BE2C (cell line): Measurements from ENCODE around the gene LRRC7.

ENCODE experiments used
- DNase-seq: peaks from one replicate; pipeline ENCODE4 v3.0.0-alpha.2; 2020
- H3K27me3 ChIP-seq: fragments of 250-450 bp; sonication (Bioruptor Pico); 2 replicates; pipeline ENCODE4 v1.5.1; 2020; ENCODE audit warnings: mild to moderate bottlenecking
- H3K36me3 ChIP-seq: fragments of 250-450 bp; sonication (Bioruptor Pico); 2 replicates; pipeline ENCODE4 v1.5.1; 2020; ENCODE audit warnings: mild to moderate bottlenecking
- H3K4me1 ChIP-seq: fragments of 250-450 bp; sonication (Bioruptor Pico); 2 replicates; pipeline ENCODE4 v1.5.1; 2020
- H3K4me3 ChIP-seq: 2 replicates; pipeline ENCODE4 v1.5.1; 2011; ENCODE audit warnings: low read depth, low read length
- H3K9me3 ChIP-seq: fragments of 250-450 bp; sonication (Bioruptor Pico); 2 replicates; pipeline ENCODE4 v1.5.1; 2020
- CTCF ChIP-seq: IDR thresholded peaks from 2 replicates; pipeline ENCODE4 v1.5.1; 2012; ENCODE audit warnings: mild to moderate bottlenecking, low read depth, low read length

Gene LRRC7

GRCh38 chr1:70048336-70049094, 480.8 kb downstream of the LRRC7 start:
- H3K36me3 ChIP-seq, result no peaks in the 10 kb centered on the region
- no peaks in the 10 kb centered on the region for H3K4me1 ChIP-seq
- no peak overlapping the region for H3K4me3 ChIP-seq
- TF ChIP-seq CTCF, result no peak
- no peaks in the 10 kb centered on the region for H3K9me3 ChIP-seq
- DNase-seq, result no peak
- no peaks in the 10 kb centered on the region for H3K27me3 ChIP-seq

GRCh38 chr1:70051926-70052325, 484.2 kb downstream of the LRRC7 start:
- no peak for DNase-seq
- no peaks in the 10 kb centered on the region for H3K27me3 ChIP-seq
- no peak overlapping the region for H3K4me3 ChIP-seq
- no peaks in the 10 kb centered on the region for H3K9me3 ChIP-seq
- no peak for TF ChIP-seq CTCF
- H3K36me3 ChIP-seq, result no peaks in the 10 kb centered on the region
- H3K4me1 ChIP-seq, result no peaks in the 10 kb centered on the region

GRCh38 chr1:70057500-70057899, 489.8 kb downstream of the LRRC7 start:
- Histone ChIP-seq H3K9me3 (no peaks in the 10 kb centered on the region), H3K27me3 (no peaks in the 10 kb centered on the region), H3K4me1 (no peaks in the 10 kb centered on the region), H3K4me3 (no peak overlapping the region), H3K36me3 (no peaks in the 10 kb centered on the region)
- no peak for DNase-seq
- no peak for TF ChIP-seq CTCF

- no peaks in the 10 kb centered on the region for H3K27me3 ChIP-seq
Measured at GRCh38 chr1:70061231-70061630, 493.5 kb downstream of the LRRC7 start.

GRCh38 chr1:70063861-70064260, 496.1 kb downstream of the LRRC7 start:
- Histone ChIP-seq H3K4me1 (no peaks in the 10 kb centered on the region), H3K36me3 (no peaks in the 10 kb centered on the region), H3K27me3 (no peaks in the 10 kb centered on the region), H3K9me3 (no peaks in the 10 kb centered on the region), H3K4me3 (no peak overlapping the region)
- DNase-seq, result no peak
- TF ChIP-seq CTCF, result no peak

More at GRCh38 chr1:70061231-70061630, 493.5 kb downstream of the LRRC7 start:
- no peaks in the 10 kb centered on the region for H3K36me3 ChIP-seq
- DNase-seq, result no peak
- H3K4me1 ChIP-seq, result no peaks in the 10 kb centered on the region
- no peak overlapping the region for H3K4me3 ChIP-seq
- no peaks in the 10 kb centered on the region for H3K9me3 ChIP-seq
- no peak for TF ChIP-seq CTCF

GRCh38 chr1:70066711-70067110, 499.0 kb downstream of the LRRC7 start:
- no peak for DNase-seq
- Histone ChIP-seq H3K4me1 (no peaks in the 10 kb centered on the region), H3K9me3 (no peaks in the 10 kb centered on the region), H3K36me3 (no peaks in the 10 kb centered on the region), H3K27me3 (no peaks in the 10 kb centered on the region), H3K4me3 (no peak overlapping the region)
- TF ChIP-seq CTCF, result no peak
